Measurements from ENCODE around the gene HRG.

- TF ChIP-seq CTCF (IDR thresholded peaks at IDR 0.05 in 4 of 5, conservative IDR thresholded peaks at IDR 0.05 in 1 of 5) (no peak), POLR2A (IDR thresholded peaks at IDR 0.05) (no peak)
Measured at GRCh38 chr3:186719945-186720739, 54.3 kb downstream of the HRG start.
